ENCODE measurements around the gene MLLT10. TPM values are rescaled to one million over a fixed set of nuclear protein-coding genes. Genes with fewer than 3 reads are reported as not detected.

MLLT10 gene
- total and polyA plus RNA-seq, 2 donors (not counting 3 experiments of a cell fraction or from before 2014, with no cell fraction given), result 35.4 to 54.0 TPM

DNA sequence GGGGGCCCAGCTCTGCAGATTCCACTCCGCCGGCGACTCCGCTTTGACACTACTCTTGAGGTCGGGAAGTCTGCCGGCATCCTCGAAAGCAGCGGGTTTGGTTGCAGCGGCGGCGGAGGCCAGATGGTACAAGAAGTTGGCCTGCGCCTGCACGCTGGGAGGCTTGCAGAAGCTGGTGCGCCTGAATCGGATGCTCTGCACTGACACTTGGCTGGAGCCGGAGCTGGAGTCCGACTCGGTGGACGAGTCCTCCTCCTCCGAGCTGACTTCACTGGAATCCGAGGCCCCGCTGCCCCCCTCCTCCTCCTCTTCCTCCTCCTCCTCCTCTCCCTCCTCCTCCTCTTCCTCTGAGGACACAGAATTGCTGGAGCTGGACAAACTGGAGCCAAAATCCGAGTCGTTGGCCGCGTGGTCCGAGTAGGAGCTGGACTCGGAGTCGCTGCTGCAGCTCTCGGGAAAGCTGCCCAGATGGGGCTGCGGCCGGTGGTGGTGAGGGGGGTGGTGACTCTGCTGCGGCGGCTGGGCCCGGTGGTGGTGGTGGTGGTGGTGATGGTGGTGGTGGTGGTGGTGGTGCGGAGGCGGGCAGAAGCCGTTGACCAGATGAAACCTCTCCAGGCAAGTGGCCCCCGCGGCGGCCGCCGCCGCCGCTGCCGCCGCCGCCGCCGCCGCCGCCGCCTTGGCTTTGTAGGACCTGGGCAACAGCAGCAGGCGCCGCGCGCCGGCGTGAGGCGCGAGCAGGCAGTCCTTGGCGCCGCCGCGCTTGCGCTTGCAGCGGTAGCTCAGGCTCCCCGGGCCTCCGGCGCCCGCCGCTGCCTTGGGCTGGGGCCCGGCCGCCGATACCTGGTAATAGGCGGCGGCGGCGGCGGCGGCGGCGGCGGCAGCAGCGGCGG, 17.5 kb upstream of the MLLT10 start:
- H3K27ac ChIP-seq (ENCODE audit: insufficient read depth, low read depth, low read length), result no peak overlapping the region
- H3K4me1 ChIP-seq (ENCODE audit: control insufficient read depth, extremely low read depth, insufficient read depth, low read length), result peaks cover 26% of the 10 kb centered on the region
- no peaks in the 10 kb centered on the region for H3K36me3 ChIP-seq (ENCODE audit: control insufficient read depth in 2 of 2, extremely low read depth in 1 of 2, insufficient read depth in 2 of 2, low read length in 2 of 2)
- BruUV-seq (replicated peaks), result no TSS peak
- POLR2A ChIA-PET, result interaction anchor here (0.5 to 1.2 kb wide), 4 partner anchors 19 to 230 kb away, joined by 3 to 7 read pairs (median 4); no protein-coding TSS in a partner anchor
- no peak for TF ChIP-seq POLR2A (IDR thresholded peaks at IDR 0.05; ENCODE audit: low read depth, low read length)
- TF ChIP-seq POLR2AphosphoS5 (IDR thresholded peaks at IDR 0.05; ENCODE audit: insufficient read depth, low read depth, low read length), result no peak
- TF ChIP-seq JUN (IDR thresholded peaks at IDR 0.05; ENCODE audit: borderline replicate concordance, insufficient read depth, insufficient read length, low read depth), result no peak
- TF ChIP-seq, protein P1, sequence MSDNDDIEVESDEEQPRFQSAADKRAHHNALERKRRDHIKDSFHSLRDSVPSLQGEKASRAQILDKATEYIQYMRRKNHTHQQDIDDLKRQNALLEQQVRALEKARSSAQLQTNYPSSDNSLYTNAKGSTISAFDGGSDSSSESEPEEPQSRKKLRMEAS (IDR thresholded peaks at IDR 0.05; ENCODE audit: insufficient read depth, insufficient read length), result no peak
- no peak for TF ChIP-seq EZH2 (IDR thresholded peaks at IDR 0.05; ENCODE audit: borderline replicate concordance, low read depth, low read length, severe bottlenecking)
- no peak for TF ChIP-seq FOS (IDR thresholded peaks at IDR 0.05; ENCODE audit: borderline replicate concordance, insufficient read depth, low read length)
- no peak for TF ChIP-seq MYC (IDR thresholded peaks at IDR 0.05; ENCODE audit: low read depth, low read length)
- no peak for TF ChIP-seq GATA2 (IDR thresholded peaks at IDR 0.05; ENCODE audit: insufficient read depth, insufficient read length, low read depth, low read length)
- H3K9me1 ChIP-seq (replicated peaks; ENCODE audit: control insufficient read depth, extremely low read depth, insufficient read depth, low read length), result no peaks in the 10 kb centered on the region
- peak overlapping the region; percentile 93 for H2AFZ ChIP-seq (ENCODE audit: low read depth, low read length)
- no peaks in the 10 kb centered on the region for H3K9me3 ChIP-seq (replicated peaks; ENCODE audit: control insufficient read depth, insufficient read depth, low read length)
- intact Hi-C loops (cut with micrococcal nuclease), result loop anchor here (1.0 to 5.0 kb wide), 4 partner anchors 11 to 486 kb away; partner anchors contain the start of genes DNAJC1 and MLLT10
- peak; percentile 53 for DNase-seq (ENCODE audit: low read depth, low spot score)
- no peaks in the 10 kb centered on the region for H4K20me1 ChIP-seq (replicated peaks; ENCODE audit: control insufficient read depth, extremely low read depth, insufficient read depth, low read length)
- no peaks in the 10 kb centered on the region for H3K79me2 ChIP-seq (ENCODE audit: control insufficient read depth, insufficient read depth, low read length)
- H3K9ac ChIP-seq (replicated peaks; ENCODE audit: extremely low read depth, insufficient read depth, low read length), result no peak overlapping the region
- CTCF ChIA-PET, result interaction anchor here (1.1 to 2.0 kb wide), 7 partner anchors 9 to 237 kb away, joined by 3 to 29 read pairs (median 6); partner anchors contain the start of gene SKIDA1
- H3K27me3 ChIP-seq (ENCODE audit: control insufficient read depth in 2 of 2, insufficient read depth in 2 of 2, low read length in 2 of 2), result no peaks in the 10 kb centered on the region
- peak overlapping the region; percentile 79 for H3K4me2 ChIP-seq (ENCODE audit: insufficient read depth, low read length)
- FAIRE-seq, result peak; percentile 12
- H3K4me3 ChIP-seq (replicated peaks in 1 of 3; ENCODE audit: insufficient read depth in 1 of 3, low read depth in 1 of 3, low read length in 3 of 3), result peak overlapping the region; percentile 31 to 63 (median 40)
- dilution Hi-C loops (cut with MboI; ENCODE audit: extremely low pct_ligation_motif_present, low sequenced_read_pairs), result no loop called here

Measured in endothelial cell of umbilical vein (primary cell).